Posterior vena cava (tissue), 2 donors: ENCODE data around the gene ENTPD6. TPM values are rescaled to one million over a fixed set of nuclear protein-coding genes. Genes with fewer than 3 reads are reported as not detected.

Source experiments
- DNase-seq: peaks from one replicate; pipeline ENCODE4 v3.0.0-alpha.2; 2020; ENCODE audit warnings: low spot score
- intact Hi-C, 2 donors: fragments of 100-400 bp; cut with DNase I; formaldehyde crosslinking; loops; one replicate each; pipeline versions ENCODE4 v1.14.1 to v1.14.2; 2022 to 2023
- total RNA-seq, 2 donors: library from RNA; stranded (reverse); fragmentation: NEBNext Ultra II Directional; extraction: Animal tissue kit (Norgen Biotek cat#: 25700); gene quantifications; one replicate each; pipeline ENCODE4 v1.2.1, GENCODE V29; 2021
- donor health status: DM: yes; HTN: yes; CAD: no.
- donor health status: DM: yes; HTN: yes; CAD: no.

The ENTPD6 gene
- total RNA-seq, 2 donors from 2014 or later: 48.5 to 51.0 TPM

GRCh38 chr20:25204550-25205276 is 9.2 kb downstream of the ENTPD6 start:
- intact Hi-C loops: no loop called here
- DNase-seq: no peak

- DNase-seq: no peak
- intact Hi-C loops: no loop called here
Observed at GRCh38 chr20:25205277-25206062, 10.0 kb downstream of the ENTPD6 start.

DNA sequence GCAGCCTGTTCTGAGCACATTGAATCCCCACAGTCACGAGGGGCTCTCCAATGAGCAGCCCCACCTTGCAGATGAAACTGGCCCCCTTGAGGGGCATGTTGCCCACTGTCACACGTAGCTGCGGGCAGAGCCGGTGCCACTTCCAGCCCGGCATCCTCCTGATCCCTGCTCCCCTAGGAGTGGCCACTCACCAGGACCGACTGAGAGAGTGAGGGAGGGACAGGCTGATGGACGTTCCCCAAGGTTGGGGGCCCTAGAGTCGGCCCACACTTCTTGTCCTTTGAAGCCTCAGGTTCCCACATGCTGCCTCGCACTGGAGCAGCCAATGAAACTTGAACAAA is 10.5 kb downstream of the ENTPD6 start:
- no peak for DNase-seq
- intact Hi-C loops: no loop called here

DNA sequence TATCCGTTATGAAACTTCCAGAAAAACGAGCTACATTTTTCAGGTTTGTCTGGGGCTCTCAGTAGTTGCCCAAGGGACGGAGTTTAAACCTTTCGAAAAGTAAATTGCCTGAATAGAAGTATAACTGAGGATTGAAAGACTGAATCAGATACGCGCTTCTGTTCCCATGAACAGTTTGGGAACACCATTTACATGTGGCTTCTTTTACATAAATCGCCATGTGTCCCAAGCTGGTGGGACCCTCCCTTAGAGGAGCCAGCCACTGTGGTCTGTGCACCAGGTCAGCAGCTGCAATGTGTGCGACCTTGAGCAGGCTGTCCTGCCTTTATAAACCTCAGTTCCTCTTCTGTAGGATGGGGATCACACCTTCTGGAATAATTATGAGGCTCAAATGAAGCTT is 11.0 kb downstream of the ENTPD6 start:
- intact Hi-C loops: no loop called here
- no peak for DNase-seq

GRCh38 chr20:25207149-25207959 is 11.8 kb downstream of the ENTPD6 start:
- no peak for DNase-seq
- intact Hi-C loops: no loop called here

GRCh38 chr20:25207960-25208534 is 12.5 kb downstream of the ENTPD6 start:
- intact Hi-C loops: no loop called here
- no peak for DNase-seq

GRCh38 chr20:25209400-25209799 is 13.9 kb downstream of the ENTPD6 start:
- intact Hi-C loops: no loop called here
- no peak for DNase-seq

DNA sequence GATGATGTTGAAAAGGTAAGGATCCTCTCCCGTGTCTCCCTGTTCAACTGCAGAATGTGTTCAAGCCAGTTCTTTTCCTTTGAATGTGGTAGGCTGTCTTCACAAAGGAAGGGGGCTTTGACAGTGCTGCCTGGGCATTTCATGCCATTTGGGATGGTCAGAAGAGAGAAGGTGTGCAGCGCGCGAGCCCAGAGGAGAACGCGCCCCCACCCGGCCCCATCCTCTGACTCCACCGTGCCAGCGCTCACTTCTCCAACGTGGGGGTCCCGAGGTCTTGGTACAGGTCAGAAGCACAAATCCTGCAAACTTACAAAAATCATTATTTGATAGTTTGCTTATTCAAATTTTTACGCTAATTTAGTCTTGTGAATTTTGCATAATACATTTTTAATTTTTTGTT is 14.4 kb downstream of the ENTPD6 start:
- no peak for DNase-seq
- intact Hi-C loops: no loop called here

DNA sequence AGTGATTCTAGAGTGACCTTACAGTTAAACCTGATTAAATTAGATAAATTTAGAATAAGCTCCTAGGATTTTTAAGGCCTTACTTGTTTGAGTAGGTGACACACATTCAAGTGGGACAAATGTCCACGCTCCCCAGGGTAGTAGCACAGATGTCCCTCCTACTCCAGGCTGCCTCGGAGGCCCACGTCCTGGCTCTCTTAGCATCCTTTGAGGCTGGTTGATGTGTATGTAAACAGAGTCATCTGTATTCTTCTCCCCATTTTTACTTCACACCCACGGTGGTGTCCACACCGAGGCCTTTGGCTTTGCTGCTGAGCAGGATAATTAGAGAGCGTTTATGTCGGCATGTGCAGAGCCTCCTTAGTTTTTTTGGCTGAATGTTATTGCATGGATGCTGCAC is 15.8 kb downstream of the ENTPD6 start:
- DNase-seq: no peak
- intact Hi-C loops: no loop called here

DNA sequence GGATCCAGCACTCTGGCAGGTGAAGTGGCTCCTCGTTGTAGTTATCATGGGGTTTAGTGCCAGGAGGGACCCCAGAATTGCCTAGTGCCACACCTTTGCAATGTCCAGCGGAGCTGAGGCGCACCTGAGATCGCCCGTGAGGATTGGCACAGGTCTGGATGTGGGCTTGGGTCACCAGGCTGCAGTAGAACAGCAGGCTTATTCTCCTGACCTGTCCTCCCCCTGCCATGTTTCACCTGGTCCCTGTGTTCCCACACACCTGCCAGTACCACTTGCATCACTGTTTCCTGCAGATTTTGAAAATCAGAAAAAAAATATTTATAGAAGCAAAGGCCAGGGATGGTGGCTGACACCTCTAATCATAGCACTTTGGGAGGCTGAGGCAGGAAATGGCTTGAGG is 16.7 kb downstream of the ENTPD6 start:
- DNase-seq: no peak
- intact Hi-C loops: no loop called here

GRCh38 chr20:25213566-25214425 is 18.3 kb downstream of the ENTPD6 start:
- intact Hi-C loops: no loop called here
- peak; percentile 76 for DNase-seq

- intact Hi-C loops: no loop called here
- peak; percentile 40 for DNase-seq
Observed at GRCh38 chr20:25214426-25214790, 18.9 kb downstream of the ENTPD6 start.

- intact Hi-C loops: no loop called here
- peak; percentile 42 for DNase-seq
Observed at GRCh38 chr20:25214819-25215218, 19.3 kb downstream of the ENTPD6 start.

DNA sequence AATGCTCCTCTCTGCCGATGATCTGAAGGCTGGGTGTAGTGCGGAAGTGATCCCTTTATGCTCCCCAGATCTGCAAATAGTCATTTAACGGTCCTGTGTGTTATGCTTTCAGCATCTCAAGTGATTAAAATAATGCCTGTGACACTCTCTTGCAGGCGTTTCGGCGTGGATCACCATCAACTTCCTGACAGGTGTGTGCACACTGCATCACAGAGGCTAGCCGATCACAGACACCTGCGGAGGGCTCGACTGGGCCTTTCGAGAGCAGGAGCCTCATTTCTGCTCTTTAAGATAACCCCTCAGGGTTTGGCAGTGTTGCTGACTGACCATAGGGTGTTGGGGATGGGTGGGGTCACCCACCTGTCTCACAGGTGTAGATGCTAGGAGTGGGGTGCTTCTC is 20.0 kb downstream of the ENTPD6 start:
- intact Hi-C loops: no loop called here
- DNase-seq: peak; percentile 61

DNA sequence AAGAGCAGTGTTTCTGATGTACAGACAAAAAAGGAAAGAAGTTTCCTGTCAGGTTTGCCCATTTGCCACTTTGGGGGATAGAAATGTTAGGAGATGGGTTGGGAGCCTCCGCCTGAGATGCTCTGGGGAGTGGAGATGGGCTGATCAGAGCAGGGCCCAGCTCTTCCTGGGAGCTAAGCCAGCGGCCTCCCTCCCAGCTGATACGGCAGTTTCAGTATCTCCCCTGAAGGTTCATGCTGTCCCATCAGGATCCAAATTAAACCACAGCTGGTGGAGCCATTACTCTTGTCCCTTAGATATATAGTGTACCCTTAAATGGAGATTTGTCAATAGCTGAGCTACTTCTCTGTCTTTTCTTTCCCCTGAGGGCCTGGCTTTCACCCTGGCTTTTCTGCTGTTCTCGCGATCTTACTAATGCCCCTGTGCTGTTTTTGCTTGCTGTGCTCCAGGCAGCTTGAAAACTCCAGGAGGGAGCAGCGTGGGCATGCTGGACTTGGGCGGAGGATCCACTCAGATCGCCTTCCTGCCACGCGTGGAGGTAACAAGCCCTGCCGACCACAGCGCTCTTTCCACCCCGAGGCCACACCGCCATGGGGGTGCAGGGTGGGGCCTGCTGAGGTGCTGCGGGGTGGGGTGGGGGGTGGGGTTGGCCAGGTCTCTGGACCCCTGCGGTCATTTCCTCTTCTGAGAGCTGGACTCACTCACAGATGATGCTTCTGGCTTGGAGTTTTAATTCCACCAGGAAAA is 20.9 kb downstream of the ENTPD6 start:
- DNase-seq: peak; percentile 64
- intact Hi-C loops: no loop called here

- intact Hi-C loops: no loop called here
- DNase-seq: peak; percentile 64
Observed at GRCh38 chr20:25217161-25218108, 21.9 kb downstream of the ENTPD6 start.

GRCh38 chr20:25218109-25218486 is 22.6 kb downstream of the ENTPD6 start:
- intact Hi-C loops: no loop called here
- DNase-seq: peak; percentile 28
